OCI-LY1 (cell line): Measurements from ENCODE around the gene SRSF1.

Experiments
- H2AFZ ChIP-seq: fragments of 200-600 bp; sonication (generic), shearing (Covaris generic); 2 replicates; pipeline ENCODE4 v1.6.0; 2014; ENCODE audit warnings: antibody characterized with exemption, mild to moderate bottlenecking, low read length
- H3F3A ChIP-seq: fragments of 200-600 bp; sonication (generic), shearing (Covaris generic); 2 replicates; pipeline ENCODE4 v1.6.0; 2014; ENCODE audit warnings: mild to moderate bottlenecking, antibody characterized with exemption, low read length, moderate library complexity; ENCODE audit not compliant: insufficient read depth
- H3K27ac ChIP-seq: fragments of 200-600 bp; sonication (generic); 2 replicates; pipeline ENCODE4 v1.5.1; 2014; ENCODE audit warnings: low read length, mixed run types, mild to moderate bottlenecking, low read depth; ENCODE audit not compliant: poor library complexity, severe bottlenecking
- H3K27me3 ChIP-seq: fragments of 200-600 bp; sonication (generic); 2 replicates; pipeline ENCODE4 v1.6.0; 2014; ENCODE audit warnings: antibody characterized with exemption, mild to moderate bottlenecking, low read length, moderate library complexity; ENCODE audit not compliant: insufficient read depth
- H3K36me3 ChIP-seq: fragments of 200-600 bp; sonication (generic); 2 replicates; pipeline ENCODE4 v1.6.1; 2014; ENCODE audit warnings: mild to moderate bottlenecking, antibody characterized with exemption, low read length, moderate library complexity, mixed read lengths; ENCODE audit not compliant: insufficient read depth
- H3K4me1 ChIP-seq: fragments of 200-600 bp; sonication (generic); 2 replicates; pipeline ENCODE4 v1.5.1; 2014; ENCODE audit warnings: mild to moderate bottlenecking, low read length, moderate library complexity; ENCODE audit not compliant: insufficient read depth, severe bottlenecking
- H3K4me2 ChIP-seq: fragments of 200-600 bp; sonication (generic), shearing (Covaris generic); 2 replicates; pipeline ENCODE4 v1.6.1; 2014; ENCODE audit warnings: low read length
- H3K4me3 ChIP-seq: fragments of 200-600 bp; sonication (generic); 2 replicates; pipeline ENCODE4 v1.5.1; 2014; ENCODE audit warnings: low read length, low read depth, mild to moderate bottlenecking, mixed read lengths; ENCODE audit not compliant: poor library complexity, severe bottlenecking
- H3K79me2 ChIP-seq: fragments of 200-600 bp; shearing (Covaris generic); 2 replicates; pipeline ENCODE4 v1.6.1; 2016; ENCODE audit warnings: mixed run types, low read length, mixed read lengths; ENCODE audit not compliant: insufficient read depth
- H3K9ac ChIP-seq: fragments of 200-600 bp; sonication (generic), shearing (Covaris generic); 2 replicates; pipeline ENCODE4 v1.6.1; 2014; ENCODE audit warnings: mild to moderate bottlenecking, low read length, mixed read lengths
- H3K9me2 ChIP-seq: fragments of 200-600 bp; sonication (generic), shearing (Covaris generic); 2 replicates; pipeline ENCODE4 v1.6.1; 2014; ENCODE audit warnings: low read depth, mild to moderate bottlenecking, low read length, mixed read lengths
- H3K9me3 ChIP-seq: fragments of 200-600 bp; shearing (Covaris generic); 2 replicates; pipeline ENCODE4 v1.6.1; 2014; ENCODE audit warnings: low read length, mixed read lengths
- H4K20me1 ChIP-seq: fragments of 200-600 bp; sonication (generic), shearing (Covaris generic); 2 replicates; pipeline ENCODE4 v1.6.0; 2016; ENCODE audit warnings: mild to moderate bottlenecking, low read length; ENCODE audit not compliant: insufficient read depth
- CTCF ChIP-seq: fragments of 200-600 bp; sonication (generic), shearing (Covaris generic); IDR thresholded peaks from 2 replicates; pipeline ENCODE4 v1.5.1; 2017; ENCODE audit warnings: mild to moderate bottlenecking, antibody characterized with exemption, low read length, moderate library complexity, mixed read lengths
- EZH2 ChIP-seq: fragments of 200-600 bp; sonication (generic), shearing (Covaris generic); IDR thresholded peaks from 2 replicates; pipeline ENCODE4 v1.8.0; 2017; ENCODE audit warnings: borderline replicate concordance, mixed run types, mild to moderate bottlenecking, antibody characterized with exemption, low read length, moderate library complexity, mixed read lengths

Gene SRSF1

GRCh38 chr17:57999010-57999495, 8.0 kb downstream of the SRSF1 start:
- Histone ChIP-seq H3K9me3 (no peaks in the 10 kb centered on the region), H3K9ac (no peak overlapping the region), H3K4me3 (no peak overlapping the region), H4K20me1 (no peaks in the 10 kb centered on the region), H2AFZ (no peak overlapping the region), H3K4me2 (no peak overlapping the region), H3K79me2 (peaks cover 6% of the 10 kb centered on the region), H3K27ac (no peak overlapping the region), H3K27me3 (no peaks in the 10 kb centered on the region), H3K36me3 (peaks cover 73% of the 10 kb centered on the region), H3F3A (peaks cover 33% of the 10 kb centered on the region; the same call in 1 of the 2 replicates), H3K4me1 (peaks cover 29% of the 10 kb centered on the region), H3K9me2 (no peaks in the 10 kb centered on the region)
- no peak for TF ChIP-seq EZH2
- TF ChIP-seq CTCF, result no peak

- Histone ChIP-seq H3K4me1 (peaks cover 16% of the 10 kb centered on the region), H4K20me1 (no peaks in the 10 kb centered on the region), H3K27ac (no peak overlapping the region), H3K27me3 (no peaks in the 10 kb centered on the region), H3K9ac (no peak overlapping the region), H3K36me3 (peaks cover 55% of the 10 kb centered on the region), H3K9me3 (no peaks in the 10 kb centered on the region), H3K4me3 (no peak overlapping the region), H3F3A (peaks cover 28% of the 10 kb centered on the region; the same call in 1 of the 2 replicates), H3K9me2 (no peaks in the 10 kb centered on the region), H3K79me2 (no peaks in the 10 kb centered on the region), H2AFZ (no peak overlapping the region), H3K4me2 (no peak overlapping the region)
- no peak for TF ChIP-seq CTCF
- TF ChIP-seq EZH2, result no peak
Measured at GRCh38 chr17:57997085-57997809, 9.8 kb downstream of the SRSF1 start.

DNA sequence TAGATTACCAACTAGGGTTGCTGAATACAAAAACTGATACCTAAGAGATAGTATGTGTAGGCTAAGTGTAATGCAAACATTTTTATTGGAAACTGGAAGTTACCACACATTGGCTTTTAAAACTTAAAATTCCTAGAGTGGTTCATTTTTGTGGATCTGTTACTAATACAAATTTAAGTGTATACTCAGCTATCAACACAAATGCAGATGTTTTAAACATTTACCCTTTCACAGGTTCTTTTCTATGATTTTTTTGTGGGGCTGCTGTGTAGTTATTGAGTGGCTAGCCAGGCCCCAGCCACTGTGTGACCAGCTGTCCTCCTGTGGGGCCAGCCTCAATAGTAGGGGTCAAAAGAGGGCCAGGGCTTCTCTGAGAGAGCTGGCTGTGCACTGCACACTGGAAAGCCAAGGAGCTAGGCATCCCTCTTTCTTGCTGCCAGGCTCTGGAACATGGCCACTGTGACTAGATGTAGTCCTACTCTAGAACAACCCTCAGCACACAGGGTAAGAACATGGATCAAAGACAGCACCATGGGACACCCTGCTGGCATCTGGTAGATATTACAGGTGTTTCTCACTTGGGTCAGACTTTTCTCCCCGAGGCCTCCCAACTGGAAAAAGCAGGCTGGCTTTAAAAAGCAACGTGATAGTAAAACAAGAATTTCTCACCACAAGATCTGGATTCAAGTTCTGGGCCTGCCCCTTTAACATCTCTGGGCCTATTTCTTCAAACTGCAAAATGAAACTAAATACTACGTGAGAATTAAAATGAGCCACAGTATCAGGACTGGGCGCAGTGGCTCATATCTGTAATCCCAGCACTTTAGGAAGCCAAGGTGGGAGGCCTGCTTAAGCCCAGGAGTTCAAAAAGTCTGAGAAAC, 11.7 kb downstream of the SRSF1 start:
- H3K4me2 ChIP-seq, result no peak overlapping the region

More for the DNA sequence above, 11.7 kb downstream of the SRSF1 start:
- TF ChIP-seq CTCF, result peak; percentile 73
- no peak for TF ChIP-seq EZH2
- H3F3A ChIP-seq, result peaks cover 16% of the 10 kb centered on the region; the same call in 1 of the 2 replicates
- peaks cover 36% of the 10 kb centered on the region; the same call in 1 of the 2 replicates for H3K36me3 ChIP-seq
- H3K79me2 ChIP-seq, result no peaks in the 10 kb centered on the region
- no peak overlapping the region for H3K9ac ChIP-seq
- no peak overlapping the region for H3K4me3 ChIP-seq
- H3K27me3 ChIP-seq, result no peaks in the 10 kb centered on the region
- peaks cover 7% of the 10 kb centered on the region for H3K4me1 ChIP-seq
- H3K27ac ChIP-seq, result peak overlapping the region; percentile 12
- no peak overlapping the region for H2AFZ ChIP-seq
- no peaks in the 10 kb centered on the region for H3K9me3 ChIP-seq
- no peaks in the 10 kb centered on the region for H3K9me2 ChIP-seq
- H4K20me1 ChIP-seq, result no peaks in the 10 kb centered on the region
